HL-60/S4 treated with phorbol 12-myristate 13-acetate at 8.2 ng/mL for 4 days and 3 days (cell line): ENCODE results near the gene PUM1.

Source experiments
- in situ Hi-C: fragments of 300-500 bp; cut with MboI; formaldehyde crosslinking; loops from 2 replicates; pipeline ENCODE4 v1.15.0; 2022; ENCODE audit warnings: low sequenced_read_pairs

Gene PUM1

DNA sequence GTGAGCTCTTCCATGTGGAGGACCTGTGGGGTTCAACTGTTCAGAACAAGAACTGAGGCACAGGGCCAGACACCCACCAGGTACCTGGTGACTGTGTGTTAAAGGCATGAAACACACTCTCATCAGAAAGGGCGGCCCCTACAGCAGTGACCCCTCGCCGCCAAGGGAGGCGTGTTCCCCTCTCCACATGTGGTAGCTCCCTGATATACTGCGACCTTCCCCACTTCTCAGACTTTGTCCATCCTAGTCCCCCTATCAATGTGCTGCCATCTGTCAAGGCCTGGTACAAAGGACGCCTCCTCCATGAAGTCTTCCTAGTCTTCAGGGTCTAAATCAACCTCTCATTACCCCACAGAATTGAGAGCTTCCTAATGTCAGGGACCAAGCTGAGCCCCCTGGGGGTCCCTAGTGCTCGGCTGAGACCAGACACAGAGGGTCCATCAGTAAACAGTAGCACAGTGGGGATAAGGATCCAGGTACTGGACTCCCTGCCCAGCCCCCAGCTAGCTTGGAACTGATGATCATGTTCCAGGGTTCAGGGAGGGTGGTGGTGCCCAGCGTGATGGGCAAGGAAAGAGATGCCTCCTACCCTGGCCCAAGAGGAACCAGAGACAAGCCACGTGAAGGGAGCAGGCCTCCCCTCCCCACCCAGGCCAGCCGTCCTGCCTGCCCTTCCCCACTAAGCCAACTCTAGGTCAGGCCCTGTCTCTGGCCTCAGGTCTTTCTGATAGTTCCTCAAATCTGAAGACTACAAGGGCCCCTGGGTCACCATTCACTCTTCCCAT, 167.3 kb downstream of the PUM1 start:
- in situ Hi-C loops = no loop called here

DNA sequence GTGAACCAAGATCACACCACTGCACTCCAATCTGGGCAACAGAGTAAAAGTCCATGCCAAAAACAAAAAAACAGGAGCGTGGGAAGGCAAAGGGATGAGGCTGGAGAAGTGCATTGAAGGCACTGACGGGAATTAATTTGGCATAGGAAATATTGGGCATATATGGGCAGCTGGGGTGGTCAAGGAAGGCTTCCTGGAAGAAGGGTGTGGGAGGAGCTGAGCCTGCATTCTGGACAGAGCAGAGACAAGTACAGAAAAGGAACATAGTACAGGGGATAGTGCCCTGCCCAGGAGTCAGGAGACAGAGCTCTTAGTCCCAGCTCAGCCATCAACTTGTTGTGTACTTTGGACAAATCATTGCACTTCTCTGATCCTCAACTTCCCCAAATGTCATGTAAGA, 168.6 kb downstream of the PUM1 start:
- in situ Hi-C loops = no loop called here

- in situ Hi-C loops = no loop called here
Observed at GRCh38 chr1:30895944-30896660, 169.4 kb downstream of the PUM1 start.

- in situ Hi-C loops = no loop called here
Observed at GRCh38 chr1:30895382-30895943, 170.1 kb downstream of the PUM1 start.

- in situ Hi-C loops = no loop called here
Observed at GRCh38 chr1:30894508-30894973, 171.0 kb downstream of the PUM1 start.

- in situ Hi-C loops = no loop called here
Observed at GRCh38 chr1:30893776-30894507, 171.6 kb downstream of the PUM1 start.

- in situ Hi-C loops = no loop called here
Observed at GRCh38 chr1:30892671-30893073, 172.8 kb downstream of the PUM1 start.

GRCh38 chr1:30891227-30891552, 174.3 kb downstream of the PUM1 start:
- in situ Hi-C loops = no loop called here

- in situ Hi-C loops = no loop called here
Observed at GRCh38 chr1:30890502-30891226, 174.9 kb downstream of the PUM1 start.

- in situ Hi-C loops = no loop called here
Observed at GRCh38 chr1:30889511-30889910, 176.0 kb downstream of the PUM1 start.

DNA sequence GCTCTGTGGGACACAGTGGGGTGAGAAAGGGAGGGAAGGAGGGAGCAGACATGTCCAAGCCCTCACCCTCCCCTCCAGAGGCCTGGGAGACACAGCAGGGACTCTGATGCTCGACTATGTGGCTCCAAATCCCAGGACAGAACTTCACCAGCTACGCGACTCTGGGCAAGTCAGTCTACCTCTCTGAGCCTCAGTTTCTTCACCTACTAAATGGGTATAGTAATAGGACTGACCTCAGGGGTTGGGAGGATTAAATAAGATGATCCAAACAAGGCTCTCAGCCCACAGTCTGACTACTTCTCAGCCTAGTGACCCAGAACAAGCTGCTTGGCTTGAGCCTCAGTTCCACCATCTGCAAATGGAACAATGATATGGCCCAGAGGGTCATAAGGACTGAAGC, 176.5 kb downstream of the PUM1 start:
- in situ Hi-C loops = no loop called here

GRCh38 chr1:30888391-30888790, 177.1 kb downstream of the PUM1 start:
- in situ Hi-C loops = no loop called here

DNA sequence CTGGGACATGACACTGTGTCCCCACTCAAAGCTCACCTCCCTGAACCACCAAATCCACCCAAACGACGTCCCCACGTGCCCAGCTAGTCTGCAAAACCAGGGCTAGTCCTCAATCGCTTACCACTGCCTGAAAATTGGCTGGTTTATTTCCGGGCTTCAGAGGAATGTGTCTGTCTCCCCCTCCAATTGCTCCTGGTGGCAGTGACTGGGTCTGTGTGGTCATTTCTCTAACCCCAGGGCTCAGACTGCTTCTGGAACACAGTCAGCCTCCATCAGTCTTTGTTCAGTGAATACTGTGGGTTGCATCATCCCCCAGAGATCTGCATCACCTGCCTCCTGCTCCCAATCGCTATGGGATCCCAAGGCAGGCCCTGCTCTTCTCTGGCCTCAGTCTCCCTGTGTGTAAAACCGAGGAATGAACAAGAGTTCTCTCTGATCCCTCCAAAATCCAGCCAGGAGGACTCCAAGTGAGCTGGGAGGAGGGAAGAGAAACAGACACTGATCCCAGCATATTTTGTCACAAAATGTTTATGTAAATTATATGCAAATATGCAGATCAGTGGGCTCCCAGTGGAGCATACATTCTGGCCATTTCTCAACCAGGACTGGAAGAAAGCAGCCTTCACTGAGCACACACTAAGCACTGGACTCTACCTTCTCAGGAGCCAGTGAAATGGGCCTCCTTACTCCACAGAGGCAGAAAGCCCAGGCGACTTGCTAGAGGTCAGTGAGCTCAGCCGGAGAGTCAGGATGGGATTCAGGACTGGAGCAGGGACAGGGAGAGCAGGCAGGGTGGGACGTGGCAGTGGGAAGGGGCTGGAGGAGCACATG, 177.8 kb downstream of the PUM1 start:
- in situ Hi-C loops = no loop called here

GRCh38 chr1:30886710-30887428, 178.6 kb downstream of the PUM1 start:
- in situ Hi-C loops = no loop called here

DNA sequence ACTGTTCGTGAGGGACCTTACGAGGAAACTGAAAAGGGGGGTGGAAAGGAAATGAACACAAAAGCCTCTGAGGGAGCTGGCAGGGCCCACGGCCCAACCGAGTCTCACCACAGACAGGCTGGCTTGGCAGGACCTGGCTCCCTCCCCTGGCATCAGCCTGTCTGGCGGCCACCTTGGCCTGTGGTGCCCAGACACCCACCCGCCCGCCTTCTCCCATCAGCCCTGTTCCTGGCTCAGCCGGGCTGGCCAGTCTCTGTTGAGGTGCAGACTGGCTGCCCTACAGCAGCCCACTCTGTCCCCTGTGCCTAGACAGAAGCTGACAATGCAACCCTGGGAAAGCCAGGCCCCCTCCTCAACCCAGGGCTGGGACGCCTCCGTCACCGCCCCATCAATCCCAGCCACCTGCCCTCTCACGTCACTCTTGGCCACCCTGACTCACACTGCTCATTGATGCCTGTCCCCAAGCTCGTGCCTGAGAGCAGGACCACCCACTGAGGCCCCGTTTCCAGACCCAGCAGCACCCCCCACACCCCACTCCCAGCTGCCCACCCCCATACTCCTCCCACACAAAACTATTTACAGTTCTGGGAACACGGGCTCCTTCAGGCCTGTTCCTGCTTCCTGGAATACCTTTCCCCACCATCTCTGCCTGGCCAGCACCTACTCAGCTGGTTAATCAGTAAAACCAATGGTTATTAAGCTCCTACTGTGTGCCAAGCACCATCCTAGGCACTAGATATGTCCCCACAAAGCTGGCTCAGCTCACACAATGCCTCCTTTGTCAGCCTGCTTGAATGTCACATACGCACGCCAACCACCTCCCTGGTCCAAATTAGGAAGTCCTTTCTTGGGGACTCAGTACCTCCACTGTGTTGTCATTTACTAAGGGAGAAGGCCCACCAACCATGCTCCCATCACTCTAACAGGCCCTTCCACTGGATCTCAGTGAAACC, 179.7 kb downstream of the PUM1 start:
- in situ Hi-C loops = no loop called here

DNA sequence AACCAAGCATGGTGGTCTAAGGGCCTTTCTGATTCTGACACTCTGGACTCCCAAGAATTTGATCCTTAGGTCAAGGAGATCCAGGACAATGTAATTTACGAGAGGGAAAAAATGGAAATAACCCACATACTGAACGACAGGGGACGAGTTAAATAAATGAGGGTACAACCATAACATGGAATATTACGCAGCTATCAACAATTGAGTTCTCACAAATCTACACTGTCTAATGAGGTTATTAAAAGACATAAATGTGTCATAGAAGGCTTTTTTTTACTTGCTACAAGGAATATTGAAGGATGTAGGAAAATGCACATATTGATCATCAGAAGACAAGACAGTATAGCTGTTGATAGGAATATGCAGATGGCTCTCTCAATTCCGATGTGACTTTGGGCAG, 180.8 kb downstream of the PUM1 start:
- in situ Hi-C loops = no loop called here

GRCh38 chr1:30883389-30884172, 181.9 kb downstream of the PUM1 start:
- in situ Hi-C loops = no loop called here
